ENCODE results near the gene C15orf40.
"Not testable (repeated sequence)": the region's sequence is repeated elsewhere in the genome, so short reads cannot be mapped to it uniquely, and the experiment has no call there.

C15orf40 gene

GRCh38 chr15:83011271-83012075 is at the start of gene C15orf40:
TSS of gene C15orf40 (minus strand) at chr15:83011639. CDS start at chr15:83011607, 32 bp downstream.
- DNase-seq = peak; percentile 89

- no peak for DNase-seq
These were observed 46.4 kb upstream of the C15orf40 start for GRCh38 chr15:83057696-83058376.

- no peak for DNase-seq
These were observed 45.6 kb upstream of the C15orf40 start for GRCh38 chr15:83057002-83057401.

GRCh38 chr15:83053151-83053550 is 41.7 kb upstream of the C15orf40 start:
- no peak for DNase-seq

GRCh38 chr15:83046558-83047127 is 35.2 kb upstream of the C15orf40 start:
- DNase-seq = no peak

GRCh38 chr15:83044156-83044555 is 32.7 kb upstream of the C15orf40 start:
- DNase-seq = no peak

GRCh38 chr15:83039206-83039605 is 27.8 kb upstream of the C15orf40 start:
- DNase-seq = no peak

GRCh38 chr15:83036253-83036652 is 24.8 kb upstream of the C15orf40 start:
- no peak for DNase-seq

- not testable (repeated sequence) for DNase-seq
These were observed 19.8 kb upstream of the C15orf40 start for GRCh38 chr15:83031234-83031633.

- no peak for DNase-seq
These were observed 18.6 kb upstream of the C15orf40 start for GRCh38 chr15:83030021-83030420.

GRCh38 chr15:83018436-83018835 is 7.0 kb upstream of the C15orf40 start:
- DNase-seq = no peak

GRCh38 chr15:83016906-83017305 is 5.5 kb upstream of the C15orf40 start:
- no peak for DNase-seq

GRCh38 chr15:83015361-83015760 is 3.9 kb upstream of the C15orf40 start:
- no peak for DNase-seq

- DNase-seq = no peak
These were observed 2.8 kb upstream of the C15orf40 start for GRCh38 chr15:83014205-83014653.

- no peak for DNase-seq
These were observed 1.2 kb upstream of the C15orf40 start for GRCh38 chr15:83012636-83013035.

- DNase-seq = no peak
These were observed 612 bp upstream of the C15orf40 start for GRCh38 chr15:83012076-83012426.

- peak; percentile 88 for DNase-seq
These were observed 649 bp downstream of the C15orf40 start for GRCh38 chr15:83010709-83011270.

- not testable (repeated sequence) for DNase-seq
These were observed 10.8 kb downstream of the C15orf40 start for GRCh38 chr15:83000672-83001031.

GRCh38 chr15:82999905-83000671 is 11.4 kb downstream of the C15orf40 start:
- peak; percentile 16 for DNase-seq

GRCh38 chr15:82999426-82999825 is 12.0 kb downstream of the C15orf40 start:
- no peak for DNase-seq

- no peak for DNase-seq
These were observed 15.5 kb downstream of the C15orf40 start for GRCh38 chr15:82995938-82996337.

GRCh38 chr15:82995076-82995475 is 16.4 kb downstream of the C15orf40 start:
- DNase-seq = no peak

- no peak for DNase-seq
These were observed 18.3 kb downstream of the C15orf40 start for GRCh38 chr15:82993144-82993543.

Data from stimulated activated CD4-positive, alpha-beta T cell treated with anti-CD3 and anti-CD28 coated beads, Interleukin-15, amount 100 ng/mL, for 24 hours (primary cell).